GM21723 (cell line): ENCODE data around the gene ACACA.
"Not testable (repeated sequence)": the region's sequence is repeated elsewhere in the genome, so short reads cannot be mapped to it uniquely, and the experiment has no call there.

Source experiments
- ATAC-seq: cut with Tn5 transposase; IDR thresholded peaks from one replicate; pipeline ENCODE4 v1.9.1; 2021; ENCODE audit warnings: mild to moderate bottlenecking, moderate library complexity; ENCODE audit not compliant: unreplicated experiment

The ACACA gene

DNA sequence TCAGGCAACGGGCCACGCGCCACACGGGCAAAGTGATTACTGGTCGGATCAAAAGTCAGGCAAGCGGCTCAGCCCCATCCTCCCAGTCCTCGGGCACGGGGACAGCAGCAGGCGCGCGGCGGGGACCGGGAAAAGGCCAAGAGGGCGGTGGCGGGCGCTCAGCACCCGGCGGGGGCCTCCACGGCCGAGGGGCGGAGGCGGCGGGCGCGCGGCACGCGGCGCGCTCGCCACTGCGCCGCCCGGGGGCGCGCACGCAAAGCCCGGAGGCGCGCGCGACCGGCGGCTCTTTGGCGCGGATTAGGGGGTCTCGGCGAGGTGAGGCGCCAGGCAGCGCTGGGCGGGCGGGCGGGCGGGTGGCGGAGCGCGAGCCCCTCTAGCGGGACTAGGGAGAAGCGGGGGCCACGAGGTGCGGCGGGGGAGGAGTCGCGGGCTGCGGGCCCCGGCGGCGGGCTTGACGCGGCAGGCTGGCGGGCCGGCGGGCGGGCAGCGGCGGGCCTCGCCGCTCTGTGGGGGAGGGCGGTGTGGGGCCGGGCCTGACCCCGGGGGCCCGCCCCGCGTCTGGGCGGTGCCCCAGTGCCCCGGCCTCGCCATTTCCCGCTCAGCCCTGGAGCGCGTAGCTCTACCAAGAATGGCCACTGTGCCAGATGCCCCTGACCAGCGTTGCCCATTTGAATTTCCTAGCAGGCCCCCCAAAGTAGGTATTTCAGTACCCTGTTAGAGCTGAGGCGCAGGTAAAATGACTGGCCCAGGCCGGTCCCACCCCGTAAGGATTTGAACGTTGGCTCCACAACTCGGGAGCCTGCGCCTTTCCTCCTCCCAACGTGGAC, at the start of gene ACACA, which contains the start of gene TADA2A:
ACACA (minus strand) TSS at position 202 of the 827 bp plus-strand sequence. CDS start 537 bp downstream, outside the sequence.
TADA2A (plus strand) TSS at position 252 of the 827 bp plus-strand sequence. CDS start 4,480 bp downstream, outside the sequence.
- peak; percentile 77 for ATAC-seq

DNA sequence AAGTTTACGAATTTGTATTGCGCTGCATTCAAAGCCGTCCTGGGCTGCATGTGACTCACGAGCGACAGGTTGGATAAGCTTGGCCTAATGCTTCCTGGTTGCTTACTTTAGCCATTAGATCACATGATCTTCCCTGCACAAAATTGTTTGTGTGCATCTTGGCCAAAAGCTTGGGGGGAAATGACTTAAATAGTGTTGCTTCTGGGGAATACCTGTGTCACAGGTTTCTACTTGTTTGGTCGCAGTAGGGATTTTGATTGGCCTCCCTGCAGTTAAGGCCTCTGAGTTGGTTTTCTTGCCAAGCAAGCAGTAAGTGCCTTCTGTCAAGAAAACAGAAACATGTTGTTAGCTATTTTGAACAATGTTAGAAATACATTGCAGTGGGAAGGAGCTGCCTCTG, 43.5 kb upstream of the ACACA start:
- no peak for ATAC-seq

DNA sequence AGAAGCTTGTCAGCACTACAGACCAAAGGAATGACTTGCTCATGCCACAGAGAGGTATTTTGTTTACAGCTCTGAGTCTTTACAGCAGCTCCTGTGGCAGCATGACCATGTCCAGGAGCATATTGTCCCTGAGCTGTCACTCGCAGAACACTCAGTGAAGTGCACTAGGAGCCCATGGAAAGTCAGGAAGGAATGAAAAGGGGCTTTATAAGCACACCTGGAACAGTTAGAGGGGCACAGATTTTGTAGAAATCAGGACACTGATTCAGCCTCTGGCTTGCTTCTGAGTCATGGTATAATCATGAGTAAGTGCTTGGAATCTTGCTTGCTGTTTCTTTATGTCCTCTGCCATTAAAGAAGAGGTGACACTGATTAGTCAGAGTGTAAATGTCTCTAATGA, 41.0 kb upstream of the ACACA start:
- ATAC-seq = no peak

DNA sequence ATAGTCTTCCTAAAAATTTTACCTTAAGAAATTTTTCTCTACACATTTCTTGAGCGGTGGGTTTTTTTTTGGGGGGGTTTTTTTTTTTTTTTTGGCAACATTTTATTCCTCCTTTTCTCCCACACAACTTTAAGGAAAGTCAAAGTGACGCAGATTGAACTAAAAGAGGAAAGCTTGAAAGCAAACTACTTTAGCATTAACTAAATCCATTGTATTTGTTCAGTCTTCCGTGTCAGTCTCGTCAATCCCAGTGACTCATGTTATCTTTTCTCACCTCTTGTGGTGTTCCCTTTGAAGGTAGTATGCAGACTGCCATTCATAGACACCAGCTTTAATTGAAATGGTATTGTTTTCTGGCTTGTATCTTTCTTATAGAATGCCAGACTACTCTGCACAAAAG, 39.4 kb upstream of the ACACA start:
- ATAC-seq = no peak

DNA sequence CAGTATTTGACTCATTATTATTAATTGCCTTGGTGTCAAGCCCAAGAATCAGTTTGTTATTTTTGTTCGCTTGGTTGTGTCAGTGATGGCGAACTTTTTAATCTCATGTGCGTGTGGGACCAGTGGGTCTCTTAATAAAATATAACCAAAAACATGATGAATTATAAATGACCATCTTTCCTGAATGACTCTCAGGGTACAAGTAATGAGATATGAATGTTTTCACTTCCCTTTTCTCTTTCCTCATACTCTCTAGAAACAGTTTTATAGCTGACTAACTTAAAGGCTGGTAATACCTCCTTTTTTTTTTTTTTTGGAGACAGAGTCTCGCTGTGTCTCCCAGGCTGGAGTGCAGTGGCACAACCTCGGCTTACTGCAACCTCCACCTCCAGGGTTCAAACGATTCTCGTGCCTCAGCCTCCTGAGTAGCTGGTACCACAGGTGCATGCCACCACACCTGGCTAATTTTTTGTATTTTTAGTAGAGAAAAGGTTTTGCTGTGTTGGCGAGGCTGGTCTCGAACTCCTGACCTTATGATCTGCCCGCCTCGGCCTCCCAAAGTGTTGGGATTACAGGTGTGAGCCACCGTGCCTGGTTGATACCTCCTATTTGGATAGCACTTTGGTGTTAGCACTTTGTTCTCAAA, 34.9 kb upstream of the ACACA start:
- peak; percentile 65 for ATAC-seq

DNA sequence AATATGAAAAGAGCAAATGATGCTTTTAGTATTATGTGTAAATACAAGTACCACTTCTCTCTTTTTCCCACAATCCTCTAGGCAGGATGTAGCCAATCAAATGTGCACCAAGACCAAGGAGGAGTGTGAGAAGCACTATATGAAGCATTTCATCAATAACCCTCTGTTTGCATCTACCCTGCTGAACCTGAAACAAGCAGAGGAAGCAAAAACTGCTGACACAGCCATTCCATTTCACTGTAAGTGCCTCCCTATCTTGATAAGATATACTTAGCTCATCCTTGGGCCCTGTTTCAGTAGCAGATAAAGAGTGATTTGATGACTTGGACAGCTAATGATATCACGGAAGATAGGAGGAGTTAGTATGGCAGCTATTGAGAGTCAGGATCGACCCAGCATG, 33.8 kb upstream of the ACACA start:
- no peak for ATAC-seq

DNA sequence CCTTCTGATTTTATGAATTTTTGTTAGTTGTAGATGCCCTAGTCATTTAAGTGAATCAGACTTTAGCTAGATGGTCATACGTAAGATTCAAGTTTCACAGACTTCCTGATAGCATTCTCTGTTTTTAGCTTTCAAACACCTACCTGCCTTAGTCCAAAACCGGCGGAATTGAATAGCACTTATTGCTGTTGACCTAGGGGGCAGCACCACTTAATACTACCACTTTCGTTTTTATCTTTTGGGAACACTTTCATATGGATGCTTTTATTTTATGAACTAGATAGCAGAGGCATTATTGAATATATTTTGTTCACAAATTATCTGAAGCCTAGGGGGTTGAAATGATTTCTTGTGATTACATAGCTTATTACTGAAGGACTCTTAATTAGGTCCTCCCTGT, 31.5 kb upstream of the ACACA start:
- no peak for ATAC-seq

DNA sequence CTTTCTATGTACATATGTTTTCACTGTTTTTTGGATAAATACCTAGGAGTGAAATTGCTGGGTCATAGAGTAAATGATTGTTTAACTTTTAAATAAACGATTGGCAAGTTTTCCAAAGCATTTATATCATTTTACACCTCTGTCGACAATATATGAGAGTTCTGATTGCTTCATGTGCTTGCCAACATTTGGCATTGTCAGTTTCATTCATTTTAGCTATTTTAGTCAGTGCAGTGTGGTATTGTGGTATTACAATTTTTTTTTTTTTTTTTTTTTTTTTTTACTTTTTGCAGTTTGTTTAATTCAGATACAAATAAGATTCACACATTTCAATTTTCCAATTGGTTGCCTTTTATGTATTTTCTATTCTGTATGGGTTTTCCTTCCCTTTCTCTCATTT, 26.0 kb upstream of the ACACA start:
- no peak for ATAC-seq

DNA sequence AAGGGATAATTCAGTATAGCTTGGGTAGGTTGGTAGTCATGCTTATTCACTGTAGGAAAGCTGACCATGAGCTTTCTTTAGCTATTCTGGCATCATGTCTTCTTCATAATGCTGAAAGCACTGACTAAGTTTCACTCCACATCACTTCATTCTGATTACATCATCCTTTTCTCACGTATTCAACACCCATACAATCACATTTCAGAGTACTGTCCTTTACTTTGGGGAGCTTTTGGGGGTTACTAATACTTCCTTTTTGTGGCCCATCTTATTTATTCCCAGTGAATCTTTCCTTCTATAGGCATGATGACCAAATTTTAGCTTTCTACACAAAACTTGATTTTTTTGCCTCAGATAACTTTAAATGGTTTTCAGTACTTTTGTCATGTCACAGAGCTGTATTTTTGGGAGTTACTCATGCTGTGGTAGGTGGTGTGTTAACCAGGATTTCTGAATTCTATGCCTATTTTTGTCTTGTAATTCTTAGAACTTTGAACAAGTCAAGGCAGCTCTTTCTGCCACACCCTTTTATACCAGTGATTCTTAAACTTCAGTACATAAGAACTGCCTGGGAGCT, 23.5 kb upstream of the ACACA start:
- no peak for ATAC-seq

DNA sequence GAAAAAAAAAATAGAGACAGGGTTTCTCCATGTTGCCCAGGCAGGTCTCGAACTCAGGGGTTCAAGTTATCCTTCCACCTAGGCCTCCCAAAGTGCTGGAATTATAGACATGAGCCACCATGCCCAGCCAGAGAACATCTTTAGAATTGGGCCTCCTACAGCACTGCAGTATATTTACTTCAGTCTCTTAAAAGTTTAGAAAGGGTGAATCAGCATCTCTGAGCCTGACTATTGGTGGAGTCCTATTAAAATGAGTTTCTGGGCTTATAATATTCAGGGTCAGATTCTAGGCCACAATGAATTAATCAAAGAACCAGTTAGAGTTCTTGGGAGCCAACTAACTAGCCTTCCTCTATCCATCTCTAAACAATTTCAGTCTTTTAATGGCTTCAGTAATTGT, 22.8 kb upstream of the ACACA start:
- ATAC-seq = no peak

DNA sequence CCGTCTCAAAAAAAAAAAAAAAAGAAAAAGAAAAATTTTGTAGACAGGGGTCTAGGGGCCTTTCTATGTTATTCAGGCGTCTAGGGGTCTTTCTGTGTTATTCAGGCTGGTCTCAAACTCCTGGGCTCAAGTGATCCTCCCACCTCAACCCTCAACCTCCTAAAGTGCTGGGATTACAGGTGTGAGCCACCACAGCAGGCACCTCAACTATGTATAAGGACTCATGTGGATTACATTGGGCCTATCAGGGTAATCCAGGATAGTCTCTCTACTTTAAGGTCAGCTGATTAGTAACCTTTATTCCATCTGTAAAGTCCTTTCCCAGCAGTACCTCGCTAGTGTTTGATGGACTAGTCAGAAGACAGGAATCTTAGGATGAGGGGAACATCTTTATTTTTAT, 22.4 kb upstream of the ACACA start:
- ATAC-seq = no peak

DNA sequence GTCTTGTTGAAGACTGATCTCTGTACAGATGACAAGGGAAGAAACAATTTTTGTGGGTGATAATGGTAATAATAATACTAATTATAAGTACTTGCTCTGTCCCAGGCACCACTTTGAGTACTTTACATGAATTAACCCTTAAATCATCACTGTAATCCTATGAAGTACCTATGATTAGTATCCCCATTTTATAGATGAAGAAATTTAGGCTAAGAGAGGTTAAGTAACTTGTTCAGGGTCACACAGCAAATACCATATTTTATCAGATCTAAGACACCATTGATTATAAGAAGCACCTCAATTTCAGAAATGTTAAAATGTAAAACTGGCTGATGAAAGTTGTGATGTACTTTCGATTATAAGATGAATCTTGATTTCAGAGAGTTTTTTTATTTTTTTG, 18.6 kb upstream of the ACACA start:
- ATAC-seq = no peak

DNA sequence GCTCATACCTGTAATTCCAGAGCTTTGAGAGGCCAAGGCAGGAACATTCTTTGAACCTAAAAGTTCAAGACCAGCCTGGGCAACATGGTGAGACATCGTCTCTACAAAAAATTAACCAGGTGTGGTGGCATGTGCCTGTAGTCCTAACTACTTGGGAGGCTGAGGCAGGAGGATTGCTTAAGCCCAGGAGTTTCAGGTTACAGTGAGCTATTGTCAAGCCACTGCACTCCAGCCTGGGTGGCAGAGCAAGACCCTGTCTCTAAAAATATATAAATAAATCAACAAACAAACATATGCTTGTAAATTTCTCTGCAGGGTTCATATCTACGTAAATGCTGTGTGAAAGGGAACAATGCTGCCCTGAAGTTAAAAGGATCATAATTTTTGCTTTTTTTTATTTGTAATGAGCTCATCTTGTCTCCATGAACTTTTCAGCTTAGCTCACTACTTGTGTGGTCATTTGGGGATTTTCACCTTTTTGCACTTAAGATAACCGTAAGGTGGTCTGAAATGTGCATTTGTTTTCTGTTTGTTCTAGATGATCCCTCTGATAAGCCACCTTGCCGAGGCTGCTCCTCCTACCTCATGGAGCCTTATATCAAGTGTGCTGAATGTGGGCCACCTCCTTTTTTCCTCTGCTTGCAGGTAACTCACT, 16.5 kb upstream of the ACACA start:
- ATAC-seq = no peak

DNA sequence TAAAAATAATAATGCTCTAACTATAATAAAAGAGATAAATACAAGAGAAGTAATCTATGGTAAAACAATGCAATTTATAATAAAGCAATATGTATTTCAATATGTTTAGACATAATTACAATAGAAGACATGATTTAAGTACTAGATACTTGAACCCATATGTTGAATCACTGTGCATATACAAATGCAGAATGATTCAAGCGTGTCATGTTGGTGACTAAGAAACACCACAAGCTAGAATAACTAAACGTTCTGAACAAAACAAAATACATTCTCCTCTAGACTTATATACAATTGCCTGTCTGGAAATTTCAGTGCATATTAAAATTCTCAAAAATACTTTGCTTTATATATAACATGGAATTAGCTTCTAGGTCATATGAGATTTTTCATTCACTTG, 11.2 kb upstream of the ACACA start:
- no peak for ATAC-seq

DNA sequence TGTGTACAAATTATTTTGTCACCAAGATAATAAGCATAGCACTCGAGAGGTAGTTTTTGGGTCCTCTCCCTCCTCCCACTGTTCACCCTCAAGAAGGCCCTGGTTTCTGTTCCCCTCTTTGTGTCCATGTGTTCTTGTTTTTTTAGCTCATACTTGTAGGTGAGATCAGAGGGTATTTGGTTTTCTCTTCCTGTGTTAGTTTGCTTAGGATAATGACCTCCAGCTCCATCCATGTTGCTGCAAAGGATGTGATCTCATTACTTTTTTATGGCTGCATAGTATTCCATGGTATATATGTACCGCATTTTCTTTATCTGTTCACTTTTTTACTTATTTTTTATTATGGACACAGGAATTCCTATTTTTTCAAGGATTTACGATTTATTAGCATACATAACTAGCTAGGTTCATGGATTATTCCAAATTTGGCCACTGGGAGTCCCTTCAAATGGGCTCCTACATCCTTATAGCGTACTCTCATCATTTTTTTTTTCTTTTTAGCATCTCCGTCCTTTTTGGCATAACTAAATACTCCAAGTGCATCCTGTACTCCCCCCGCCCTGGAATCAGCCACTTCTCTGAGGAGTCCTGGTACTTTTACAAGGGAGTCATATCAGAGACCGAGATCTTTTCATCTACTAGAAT, 7.4 kb upstream of the ACACA start:
- no peak for ATAC-seq

DNA sequence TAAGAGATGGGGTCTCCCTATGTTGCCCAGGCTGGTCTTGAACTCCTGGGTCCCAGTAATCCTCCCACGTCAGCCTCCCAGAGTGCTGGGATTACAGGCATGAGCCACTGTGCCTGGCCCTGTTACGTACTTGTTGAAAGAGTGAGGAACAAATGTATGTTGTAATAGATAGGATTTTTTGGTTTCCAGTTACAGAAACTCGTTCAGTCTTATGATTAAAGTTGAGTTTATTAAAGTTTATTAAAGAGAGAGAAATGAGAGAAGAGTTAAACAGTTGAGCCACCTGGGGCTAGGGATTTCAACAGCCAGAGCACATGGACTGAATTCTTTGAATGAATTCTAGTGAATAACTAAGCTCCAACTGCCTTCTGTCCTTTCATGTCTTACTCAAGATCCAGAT, 3.7 kb upstream of the ACACA start:
- ATAC-seq = no peak

DNA sequence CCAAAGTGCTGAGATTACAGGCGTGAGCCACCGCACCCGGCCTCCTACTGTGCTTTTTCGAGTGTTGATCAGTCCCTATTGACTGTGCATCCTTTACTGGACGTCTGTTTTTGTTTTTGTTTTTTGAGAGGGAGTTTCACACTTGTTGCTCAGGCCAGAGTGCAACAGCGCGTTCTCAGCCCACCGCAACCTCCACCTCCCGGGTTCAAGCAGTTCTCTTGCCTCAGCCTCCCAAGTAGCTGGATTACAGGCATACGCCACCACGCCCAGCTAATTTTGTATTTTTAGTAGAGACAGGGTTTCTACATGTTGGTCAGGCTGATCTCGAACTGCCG, 1.5 kb upstream of the ACACA start:
- ATAC-seq = not testable (repeated sequence)

DNA sequence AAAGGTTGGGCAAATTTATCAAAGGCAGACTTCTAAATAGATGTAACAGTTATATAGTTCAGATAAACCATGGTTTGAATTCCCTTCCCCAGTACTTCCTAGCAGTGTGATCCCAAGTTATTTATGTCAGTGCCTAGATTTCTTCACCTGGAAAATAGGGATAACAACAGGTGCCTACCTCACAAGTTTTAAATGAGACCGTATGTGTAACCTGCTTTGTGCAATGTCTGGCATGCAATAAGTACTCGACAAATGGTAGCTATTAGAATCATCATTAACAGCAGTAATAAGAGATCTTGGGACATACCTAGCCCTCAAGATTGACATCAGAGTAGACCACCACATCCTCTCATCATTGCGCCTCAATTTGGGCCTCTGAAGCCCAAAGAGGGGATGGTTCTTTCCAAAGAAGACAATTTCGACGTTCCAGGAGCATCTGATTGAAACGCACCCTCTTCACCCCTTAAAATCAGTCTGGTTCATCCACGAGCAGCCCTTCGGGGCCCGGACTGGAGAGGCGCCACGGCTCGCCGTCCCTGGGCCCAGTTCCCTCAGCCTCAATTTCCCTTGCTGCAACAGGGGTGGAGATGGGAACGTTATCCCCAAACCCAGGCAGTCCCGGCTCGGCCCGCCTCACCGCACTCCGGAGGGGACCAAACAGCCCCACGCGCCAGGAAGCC, 541 bp downstream of the ACACA start:
- ATAC-seq = peak; percentile 39

DNA sequence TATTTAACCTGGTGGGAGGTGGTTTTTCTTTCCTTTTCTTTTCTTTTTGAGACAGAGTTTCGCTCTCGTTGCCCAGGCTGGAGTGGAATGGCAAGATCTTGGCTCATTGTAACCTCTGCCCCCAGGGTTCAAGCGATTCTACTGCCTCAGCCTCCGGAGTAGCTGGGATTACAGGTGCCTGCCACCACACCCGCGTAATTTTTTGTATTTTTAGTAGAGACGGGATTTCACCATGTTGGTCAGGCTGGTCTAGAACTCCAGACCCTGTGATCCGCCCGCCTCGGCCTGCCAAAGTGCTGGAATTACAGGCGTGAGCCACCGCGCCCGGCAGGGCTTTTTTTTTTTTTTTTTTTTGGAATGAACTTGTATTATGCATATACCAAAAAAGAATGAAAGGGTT, 1.1 kb downstream of the ACACA start:
- not testable (repeated sequence) for ATAC-seq

DNA sequence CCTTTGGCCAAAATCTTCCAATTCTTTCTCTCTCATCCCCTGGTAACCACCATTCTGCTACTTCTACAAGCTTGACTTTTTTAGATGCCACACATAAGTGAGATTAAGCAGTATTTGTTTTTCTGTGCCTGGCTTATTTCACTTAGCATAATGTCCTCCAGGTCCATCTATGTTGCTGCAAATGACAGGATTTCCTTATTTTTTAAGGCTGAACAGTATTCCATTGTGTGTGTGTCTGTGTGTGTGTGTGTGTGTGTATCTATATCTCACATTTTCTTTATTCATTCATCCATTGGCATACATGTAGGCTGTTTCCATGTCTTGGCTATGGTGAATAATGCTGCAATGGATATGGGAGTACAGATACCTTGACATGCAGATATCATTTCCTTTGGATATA, 6.1 kb downstream of the ACACA start:
- no peak for ATAC-seq
